Right lobe of liver (tissue), 4 donors: Measurements from ENCODE around the gene AFAP1L1.

ENCODE experiments used
- CTCF ChIP-seq, 4 donors: fragments of 200-600 bp in 3 of 4; fragments of 450-650 bp in 1 of 4; IDR thresholded peaks; one replicate each; pipeline versions ENCODE4 v1.5.1 to v1.8.0; 2016 to 2022; ENCODE audit warnings: antibody characterized with exemption in 4 of 4, mild to moderate bottlenecking in 2 of 4
- POLR2A ChIP-seq: fragments of 450-650 bp; IDR thresholded peaks from one replicate; pipeline ENCODE4 v1.6.1; 2017; ENCODE audit warnings: antibody characterized with exemption, mild to moderate bottlenecking
- donor health status: DM: no; HTN: no; CAD: no.
- donor health status: DM: no; HTN: no; CAD: no.
- donor health status: DM: no; HTN: yes; CAD: no.

- no peak for TF ChIP-seq CTCF (IDR thresholded peaks at IDR 0.05)
- TF ChIP-seq POLR2A: no peak
Observed at GRCh38 chr5:149324641-149325040, 53.0 kb downstream of the AFAP1L1 start.
